Measurements from ENCODE around the gene TP53I3. TPM values are rescaled to one million over a fixed set of nuclear protein-coding genes. Genes with fewer than 3 reads are reported as not detected.

The TP53I3 gene
- total RNA-seq, 6 experiments from 2014 or later: 51.1 to 66.8 (median 61.4) TPM

DNA sequence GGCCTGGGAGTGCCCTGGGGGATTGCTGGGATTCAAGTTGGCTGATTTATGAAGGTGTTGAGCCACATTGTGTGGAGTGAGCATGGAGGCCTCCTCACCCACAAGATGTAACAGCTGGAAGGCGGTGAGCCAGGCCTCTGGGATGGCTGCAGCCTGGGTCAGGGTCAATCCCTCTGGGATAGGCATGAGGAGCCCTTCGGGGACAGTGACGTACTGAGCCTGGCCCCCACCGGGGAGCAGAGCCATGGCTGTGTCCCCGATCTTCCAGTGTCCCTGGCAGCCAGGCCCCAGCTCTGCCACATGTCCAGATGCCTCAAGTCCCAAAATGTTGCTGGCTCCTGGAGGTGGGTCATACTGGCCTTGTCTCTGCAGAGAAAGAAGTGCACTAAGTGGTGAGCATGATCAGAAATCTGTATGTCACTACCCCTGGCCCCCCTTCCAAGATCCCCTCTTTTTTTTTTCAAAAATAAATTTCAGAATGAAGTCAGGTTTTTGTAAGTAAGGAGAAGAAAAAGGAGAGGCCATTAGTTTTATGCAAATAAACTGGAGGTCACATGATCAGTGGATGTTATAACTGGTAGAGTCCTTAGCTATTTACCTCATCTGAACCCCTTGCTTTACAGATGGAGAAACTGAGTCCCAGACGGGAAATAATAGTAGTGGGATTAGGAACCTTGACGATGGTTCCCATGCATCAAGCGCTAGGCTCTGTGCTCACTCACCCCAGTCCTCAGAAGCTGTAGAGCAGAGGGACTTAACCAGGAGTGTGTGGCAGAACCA, 1.7 kb downstream of the TP53I3 start:
- no peak for DNase-seq
- H3K4me3 Mint-ChIP-seq: peak overlapping the region; percentile 95
- H3K9me3 Mint-ChIP-seq: no peaks in the 10 kb centered on the region
- TF ChIP-seq, protein P1, sequence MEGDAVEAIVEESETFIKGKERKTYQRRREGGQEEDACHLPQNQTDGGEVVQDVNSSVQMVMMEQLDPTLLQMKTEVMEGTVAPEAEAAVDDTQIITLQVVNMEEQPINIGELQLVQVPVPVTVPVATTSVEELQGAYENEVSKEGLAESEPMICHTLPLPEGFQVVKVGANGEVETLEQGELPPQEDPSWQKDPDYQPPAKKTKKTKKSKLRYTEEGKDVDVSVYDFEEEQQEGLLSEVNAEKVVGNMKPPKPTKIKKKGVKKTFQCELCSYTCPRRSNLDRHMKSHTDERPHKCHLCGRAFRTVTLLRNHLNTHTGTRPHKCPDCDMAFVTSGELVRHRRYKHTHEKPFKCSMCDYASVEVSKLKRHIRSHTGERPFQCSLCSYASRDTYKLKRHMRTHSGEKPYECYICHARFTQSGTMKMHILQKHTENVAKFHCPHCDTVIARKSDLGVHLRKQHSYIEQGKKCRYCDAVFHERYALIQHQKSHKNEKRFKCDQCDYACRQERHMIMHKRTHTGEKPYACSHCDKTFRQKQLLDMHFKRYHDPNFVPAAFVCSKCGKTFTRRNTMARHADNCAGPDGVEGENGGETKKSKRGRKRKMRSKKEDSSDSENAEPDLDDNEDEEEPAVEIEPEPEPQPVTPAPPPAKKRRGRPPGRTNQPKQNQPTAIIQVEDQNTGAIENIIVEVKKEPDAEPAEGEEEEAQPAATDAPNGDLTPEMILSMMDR (IDR thresholded peaks at IDR 0.05): no peak
- no peaks in the 10 kb centered on the region; the same call in none of the 2 replicates for H3K27me3 Mint-ChIP-seq (ENCODE audit: insufficient read depth)
- peak overlapping the region; percentile 95 for H3K27ac Mint-ChIP-seq
- peaks cover 42% of the 10 kb centered on the region for H3K4me1 Mint-ChIP-seq (ENCODE audit: low read depth)
- H3K36me3 Mint-ChIP-seq (ENCODE audit: low read depth): peaks cover 21% of the 10 kb centered on the region

DNA sequence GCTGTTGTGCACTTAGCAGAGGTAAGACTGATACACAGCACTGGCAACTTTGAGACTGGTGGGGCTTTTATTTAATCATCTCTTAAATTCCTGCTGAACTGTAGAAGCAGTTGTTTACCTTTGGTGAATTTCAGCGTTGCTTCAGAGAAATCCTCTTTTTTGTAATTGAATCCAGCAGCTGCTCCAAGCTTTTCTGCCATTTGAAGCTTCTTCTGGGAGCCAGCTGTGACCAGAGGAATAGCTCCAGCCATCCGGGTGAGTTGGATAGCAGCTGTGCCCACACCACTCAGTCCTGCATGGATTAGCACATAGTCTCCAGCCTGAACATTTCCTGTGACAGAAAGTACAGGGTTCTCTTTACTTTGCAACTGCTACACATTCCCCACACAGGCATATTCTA, 3.9 kb downstream of the TP53I3 start:
- Mint-ChIP-seq H3K4me3 (no peak overlapping the region), H3K27ac (no peak overlapping the region), H3K27me3 (ENCODE audit: insufficient read depth) (no peaks in the 10 kb centered on the region; the same call in none of the 2 replicates), H3K4me1 (ENCODE audit: low read depth) (peaks cover 49% of the 10 kb centered on the region), H3K9me3 (no peaks in the 10 kb centered on the region), H3K36me3 (ENCODE audit: low read depth) (peaks cover 21% of the 10 kb centered on the region)
- TF ChIP-seq, protein P1 (IDR thresholded peaks at IDR 0.05): no peak
- no peak for DNase-seq

DNA sequence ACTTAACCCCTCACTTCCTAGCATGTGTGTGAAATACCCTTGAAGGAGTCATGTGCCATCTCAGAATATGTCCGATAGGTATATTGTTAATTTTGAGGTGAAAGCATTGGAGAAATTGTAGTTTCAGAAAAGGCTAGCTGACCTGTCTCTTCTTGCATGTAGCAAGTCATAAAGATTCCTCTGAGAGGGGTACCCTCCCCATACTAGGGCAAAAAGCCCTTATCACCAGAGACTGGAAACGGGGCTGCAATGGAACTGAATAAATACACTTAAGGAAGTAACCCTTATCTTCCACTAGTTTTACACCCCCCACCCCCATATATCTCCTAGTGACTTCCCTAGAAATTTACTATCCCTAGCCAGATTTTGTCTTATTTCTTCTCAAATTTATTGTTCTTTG, 6.8 kb downstream of the TP53I3 start:
- TF ChIP-seq, protein P1 (IDR thresholded peaks at IDR 0.05): no peak
- Mint-ChIP-seq H3K4me1 (ENCODE audit: low read depth) (peaks cover 52% of the 10 kb centered on the region), H3K27me3 (ENCODE audit: insufficient read depth) (no peaks in the 10 kb centered on the region; the same call in 1 of the 2 replicates), H3K36me3 (ENCODE audit: low read depth) (peaks cover 35% of the 10 kb centered on the region), H3K27ac (peak overlapping the region; percentile 92), H3K9me3 (no peaks in the 10 kb centered on the region), H3K4me3 (peak overlapping the region; percentile 97)
- DNase-seq: no peak

DNA sequence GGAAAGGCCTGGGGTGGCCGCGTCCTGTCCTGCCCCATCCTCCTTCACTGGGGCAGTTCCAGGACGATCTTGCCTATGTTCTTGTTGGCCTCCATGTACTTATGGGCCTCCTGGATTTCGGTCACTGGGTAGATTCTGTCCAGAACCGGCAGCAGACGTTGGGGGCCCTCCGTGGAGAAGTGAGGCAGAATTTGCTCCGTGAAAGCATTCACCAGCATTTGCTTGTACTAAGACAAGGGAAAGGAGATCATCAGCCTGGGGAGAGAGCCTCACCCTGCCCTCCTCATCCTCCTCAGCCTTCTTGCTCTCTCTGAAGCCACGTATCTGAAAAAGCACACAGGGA, 7.1 kb downstream of the TP53I3 start:
- H3K27ac Mint-ChIP-seq: peak overlapping the region; percentile 92
- no peaks in the 10 kb centered on the region; the same call in 1 of the 2 replicates for H3K27me3 Mint-ChIP-seq (ENCODE audit: insufficient read depth)
- no peaks in the 10 kb centered on the region for H3K9me3 Mint-ChIP-seq
- peaks cover 36% of the 10 kb centered on the region for H3K36me3 Mint-ChIP-seq (ENCODE audit: low read depth)
- TF ChIP-seq, protein P1 (IDR thresholded peaks at IDR 0.05): no peak
- H3K4me3 Mint-ChIP-seq: peak overlapping the region; percentile 97
- no peak for DNase-seq
- H3K4me1 Mint-ChIP-seq (ENCODE audit: low read depth): peaks cover 48% of the 10 kb centered on the region

DNA sequence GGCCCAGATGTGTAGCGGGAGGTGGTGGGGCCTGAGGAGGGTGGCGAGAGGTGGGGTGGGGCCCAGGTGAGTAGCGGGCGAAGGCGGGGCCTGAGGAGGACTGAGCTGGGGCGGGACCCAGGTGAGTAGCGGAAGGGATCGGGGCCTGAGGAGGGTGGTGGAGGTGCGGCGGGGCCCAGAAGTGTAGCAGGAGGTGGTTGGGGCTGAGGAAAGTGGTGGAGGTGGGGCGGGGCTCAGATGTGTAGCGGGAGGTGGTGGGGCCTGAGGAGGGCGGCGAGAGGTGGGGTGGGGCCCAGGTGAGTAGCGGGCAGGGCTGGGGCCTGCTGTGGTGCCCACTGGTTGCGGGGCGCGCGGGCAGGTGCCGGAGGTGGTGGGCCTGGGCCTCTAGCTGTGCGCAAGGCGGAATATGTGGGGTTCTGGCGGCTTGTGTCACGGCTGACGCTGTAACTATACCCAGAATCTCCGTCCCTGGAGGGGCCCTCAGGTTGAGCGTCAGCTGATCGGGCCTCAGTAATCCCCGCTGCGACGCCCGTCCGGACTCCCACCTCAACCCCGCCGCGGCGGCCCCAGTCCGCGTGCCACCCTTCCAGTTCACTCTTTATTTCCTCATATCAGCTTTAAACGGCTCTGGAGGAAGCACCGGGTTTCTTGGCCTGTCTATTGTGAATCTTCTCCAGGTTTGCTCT, 7.6 kb downstream of the TP53I3 start:
- peak overlapping the region; percentile 97 for H3K4me3 Mint-ChIP-seq
- H3K27ac Mint-ChIP-seq: peak overlapping the region; percentile 92
- TF ChIP-seq, protein P1 (IDR thresholded peaks at IDR 0.05): no peak
- no peak for DNase-seq
- H3K4me1 Mint-ChIP-seq (ENCODE audit: low read depth): peaks cover 43% of the 10 kb centered on the region
- no peaks in the 10 kb centered on the region for H3K9me3 Mint-ChIP-seq
- H3K36me3 Mint-ChIP-seq (ENCODE audit: low read depth): peaks cover 35% of the 10 kb centered on the region
- no peaks in the 10 kb centered on the region; the same call in 1 of the 2 replicates for H3K27me3 Mint-ChIP-seq (ENCODE audit: insufficient read depth)

All from HFFc6 (cell line).